Measurements from ENCODE around the gene HAGHL.
A peak's percentile ranks its signal among the peaks of the same experiment; 100 is the strongest.

The HAGHL gene

DNA sequence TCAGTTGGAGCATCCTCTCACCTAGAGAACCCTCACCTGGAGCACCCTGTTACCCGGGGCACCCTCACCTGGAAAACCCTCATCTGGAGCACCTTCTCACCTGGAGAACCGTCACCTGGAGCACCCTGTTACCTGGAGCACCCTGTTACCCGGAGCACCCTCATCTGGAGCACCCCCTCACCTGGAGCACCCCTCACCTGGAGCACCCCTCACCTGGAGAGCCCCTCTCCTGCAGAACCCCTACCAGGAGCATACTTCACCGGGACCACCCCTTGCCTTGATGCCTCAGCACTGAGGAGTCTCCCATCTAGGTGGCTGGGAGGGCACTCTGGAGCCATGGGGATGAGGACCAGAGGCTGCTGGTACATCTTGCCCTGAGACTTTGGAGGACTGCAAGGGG is 17.9 kb upstream of the HAGHL start:
- no peak for DNase-seq

DNA sequence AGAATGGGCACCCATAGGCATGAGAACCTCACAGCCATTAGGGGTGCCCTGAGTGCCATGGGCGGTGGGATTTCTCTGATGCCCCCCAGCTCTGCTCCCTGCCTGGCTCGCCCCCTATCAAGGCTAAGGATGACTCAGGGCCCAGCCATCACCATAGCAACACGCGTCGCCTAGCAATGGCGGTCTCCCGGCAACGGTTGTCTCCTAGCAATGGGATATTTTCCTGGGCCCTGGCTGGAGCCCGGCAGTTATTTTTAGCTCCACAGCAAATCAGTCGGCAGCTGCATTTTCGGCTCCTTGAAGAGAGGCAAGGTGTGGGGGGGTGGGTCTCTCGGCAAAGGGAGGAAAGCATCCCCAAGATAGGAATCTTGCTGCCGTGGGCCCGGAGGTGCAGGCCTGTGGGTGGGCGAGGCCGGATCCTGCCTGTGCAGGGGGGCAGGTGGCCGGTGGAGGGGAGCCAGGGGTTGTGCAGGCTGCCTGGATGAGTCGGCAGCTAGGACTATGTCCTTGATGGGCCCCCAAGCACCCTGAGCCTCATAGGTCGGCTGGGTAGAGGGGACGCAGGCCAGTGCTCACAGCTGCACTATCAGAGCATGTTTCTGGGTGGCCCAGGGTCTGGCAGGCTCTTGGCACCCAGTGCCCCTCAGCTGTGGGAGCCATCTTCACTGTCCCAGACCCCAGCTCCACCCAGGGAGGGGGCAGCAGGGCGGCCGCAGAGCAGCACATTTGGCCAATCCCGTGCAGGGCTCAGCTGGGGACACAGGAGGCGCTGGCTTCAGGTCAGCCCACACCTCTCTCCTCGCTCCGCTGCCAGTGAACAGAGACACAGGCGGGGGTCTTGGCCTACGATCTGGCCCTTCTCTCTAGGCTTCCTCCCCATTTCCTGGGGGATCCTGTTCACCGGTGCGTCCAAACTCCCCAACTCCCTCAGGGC is 17.1 kb upstream of the HAGHL start:
- DNase-seq: peak; percentile 85

GRCh38 chr16:710500-711075 is 16.3 kb upstream of the HAGHL start:
- DNase-seq: no peak

- DNase-seq: no peak
Observed at GRCh38 chr16:711084-711483, 15.8 kb upstream of the HAGHL start.

- no peak for DNase-seq
Observed at GRCh38 chr16:711548-712320, 15.2 kb upstream of the HAGHL start.

GRCh38 chr16:712740-713250 is 14.1 kb upstream of the HAGHL start:
- DNase-seq: peak; percentile 44

DNA sequence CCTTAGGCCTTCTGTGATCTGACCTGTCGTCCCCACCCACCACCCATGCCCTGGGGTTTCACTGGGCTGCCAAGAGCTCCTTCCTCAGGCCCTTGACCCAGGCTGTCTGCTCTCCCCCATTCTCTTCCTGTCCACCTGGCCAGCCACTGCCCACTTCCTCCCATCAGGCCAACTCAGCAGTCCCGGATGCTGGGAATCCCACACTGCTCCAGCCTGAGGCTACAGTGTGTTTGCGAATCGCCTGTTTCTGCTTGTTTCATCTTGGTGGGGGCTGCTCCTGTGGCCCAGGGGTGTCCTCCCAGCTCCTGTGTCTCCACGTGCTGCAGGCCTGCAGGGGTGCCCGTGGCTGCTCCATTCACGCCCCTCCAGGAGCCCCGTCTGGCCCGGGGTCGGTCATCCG is 12.8 kb upstream of the HAGHL start:
- DNase-seq: no peak

DNA sequence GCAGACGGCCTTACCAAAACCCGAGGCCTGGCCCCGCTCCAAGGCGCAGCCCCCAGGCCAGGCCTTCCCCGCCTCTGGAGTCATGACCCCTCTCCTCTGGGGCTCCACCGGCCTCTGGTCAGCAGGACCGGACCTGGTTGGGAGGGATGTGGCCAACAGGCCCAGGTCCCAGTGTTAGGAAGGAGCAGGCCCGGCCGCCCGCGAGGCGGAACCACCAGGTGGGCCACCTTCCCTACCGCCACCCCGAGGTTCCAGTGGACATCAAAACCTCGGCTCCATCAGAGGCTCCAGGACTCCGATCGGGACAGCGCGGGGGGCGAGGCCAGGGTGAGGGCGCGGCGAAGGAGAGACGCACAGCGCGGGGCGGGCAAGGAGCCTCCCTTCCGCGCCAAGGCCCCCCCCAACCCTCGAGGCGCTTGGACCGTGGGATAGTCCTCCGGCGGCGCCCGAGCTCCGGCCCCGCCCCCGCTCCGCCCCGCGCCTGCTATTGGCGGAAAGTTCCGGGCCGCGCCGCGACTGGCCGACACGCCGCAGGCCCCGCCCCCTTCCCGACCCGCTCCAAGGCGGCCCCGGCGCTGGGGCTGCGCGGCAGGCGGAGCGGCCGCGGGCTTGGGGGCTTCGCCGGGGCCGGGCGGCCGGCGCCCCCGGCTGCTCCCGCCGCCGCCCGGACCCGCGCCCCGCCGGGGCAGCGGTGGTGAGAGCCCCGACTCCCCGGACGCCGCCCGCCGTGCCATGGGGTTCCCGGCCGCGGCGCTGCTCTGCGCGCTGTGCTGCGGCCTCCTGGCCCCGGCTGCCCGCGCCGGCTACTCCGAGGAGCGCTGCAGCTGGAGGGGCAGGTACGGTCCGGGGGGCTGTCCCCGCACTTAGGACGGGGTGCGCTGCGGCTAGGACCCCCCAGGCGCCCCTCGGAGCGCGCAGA is 12.1 kb upstream of the HAGHL start, which contains the start of gene METRN:
TSS of gene METRN (plus strand) at position 561 of the 919 bp plus-strand sequence. CDS start at position 733, 172 bp downstream.
- DNase-seq: peak; percentile 30

- no peak for DNase-seq
Observed at GRCh38 chr16:715477-716199, 11.3 kb upstream of the HAGHL start.

- DNase-seq: no peak
Observed at GRCh38 chr16:716200-716568, 10.7 kb upstream of the HAGHL start.

DNA sequence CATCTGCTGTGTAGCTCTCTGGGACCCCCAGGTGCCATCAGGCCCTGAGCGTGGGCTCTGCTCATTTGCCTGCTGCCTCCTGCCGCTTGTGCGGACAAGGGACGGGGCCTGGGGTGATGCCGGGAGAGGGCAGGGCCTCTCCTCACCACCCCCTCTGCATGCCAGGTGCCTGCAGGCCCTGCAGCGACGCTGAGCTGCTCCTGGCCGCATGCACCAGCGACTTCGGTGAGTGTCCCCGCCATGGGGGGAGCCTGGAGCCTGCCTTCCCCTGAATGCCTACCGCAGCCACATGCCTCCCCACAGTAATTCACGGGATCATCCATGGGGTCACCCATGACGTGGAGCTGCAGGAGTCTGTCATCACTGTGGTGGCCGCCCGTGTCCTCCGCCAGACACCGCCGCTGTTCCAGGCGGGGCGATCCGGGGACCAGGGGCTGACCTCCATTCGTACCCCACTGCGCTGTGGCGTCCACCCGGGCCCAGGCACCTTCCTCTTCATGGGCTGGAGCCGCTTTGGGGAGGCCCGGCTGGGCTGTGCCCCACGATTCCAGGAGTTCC is 10.1 kb upstream of the HAGHL start:
- no peak for DNase-seq

GRCh38 chr16:717450-718245 is 9.3 kb upstream of the HAGHL start:
- DNase-seq: no peak

- DNase-seq: no peak
Observed at GRCh38 chr16:718389-718788, 8.5 kb upstream of the HAGHL start.

DNA sequence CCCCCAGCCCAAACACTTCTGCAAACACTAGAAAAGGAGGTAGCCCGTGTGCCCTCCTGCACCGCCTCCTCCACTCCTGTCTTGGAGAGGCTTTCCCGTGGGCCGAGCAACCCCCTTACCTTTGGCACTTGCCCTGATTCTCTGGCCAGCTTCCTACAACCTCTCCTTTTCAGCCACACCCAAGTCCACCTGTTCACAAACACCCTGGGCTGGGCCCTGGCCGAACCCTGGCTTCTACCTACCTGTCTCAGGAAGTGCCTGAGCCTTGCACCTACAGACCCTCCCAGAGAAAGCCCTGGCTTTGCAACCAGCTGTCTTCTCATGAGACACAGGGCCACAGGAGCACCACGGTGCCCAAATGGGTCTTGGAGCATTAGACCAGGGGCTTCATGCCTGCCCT is 8.0 kb upstream of the HAGHL start:
- DNase-seq: no peak

DNA sequence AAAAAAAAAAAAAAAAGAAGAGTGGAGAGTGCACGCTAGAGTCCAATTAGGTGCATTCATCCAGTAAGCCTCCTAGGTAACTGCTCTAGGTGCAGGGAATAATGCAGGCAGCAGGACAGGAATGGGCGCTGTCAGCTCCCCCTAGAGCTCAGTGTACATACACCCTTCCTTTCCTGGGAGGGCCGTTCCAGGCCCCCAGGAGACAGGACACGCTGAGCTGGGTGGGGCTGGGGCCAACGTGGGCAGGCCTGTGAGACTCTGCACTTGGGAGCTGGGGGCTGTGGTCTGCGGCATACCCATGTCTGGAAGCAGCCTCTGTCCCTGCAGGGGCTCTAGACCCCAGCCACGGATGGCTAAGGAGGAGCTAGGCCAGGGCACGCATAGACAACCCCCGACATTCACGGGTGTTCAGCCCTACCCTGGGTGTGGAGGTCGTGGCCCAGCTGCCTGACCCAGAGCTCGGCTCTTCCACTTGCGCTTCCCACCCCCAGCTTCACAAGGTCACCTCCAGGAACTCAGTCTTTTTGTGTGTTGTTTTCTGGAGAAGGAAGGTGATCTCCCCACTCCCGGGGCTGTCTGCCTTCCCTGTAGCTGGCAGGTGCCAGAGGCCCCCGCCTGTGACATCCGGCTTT is 7.0 kb upstream of the HAGHL start:
- no peak for DNase-seq

DNA sequence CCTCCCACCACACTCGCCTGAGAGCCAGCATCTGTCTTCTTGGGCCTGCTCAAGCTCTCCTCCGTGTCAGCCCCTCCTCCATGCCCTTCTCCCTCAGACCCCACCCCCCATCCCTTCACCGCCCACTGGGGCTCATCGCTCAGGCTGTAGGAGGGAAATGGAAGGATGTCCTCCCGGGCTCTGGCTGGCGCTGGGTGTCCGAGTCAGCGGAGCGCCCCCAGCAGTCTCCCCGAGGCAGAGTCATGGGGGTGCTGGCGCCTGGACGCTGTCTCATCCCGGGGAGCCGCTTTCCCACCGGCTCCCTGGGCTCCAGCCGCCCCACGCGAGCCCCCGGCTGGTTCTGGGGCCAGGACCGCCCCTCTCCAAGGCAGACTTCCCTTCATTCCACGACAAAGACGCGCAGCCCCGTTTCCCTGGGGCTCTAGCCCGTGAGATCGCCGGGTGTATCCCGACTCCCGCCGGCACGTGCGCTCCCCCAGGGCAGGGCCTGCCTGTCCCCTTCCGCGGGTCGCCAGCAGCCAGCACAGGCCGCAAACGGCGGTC is 6.4 kb upstream of the HAGHL start:
- peak; percentile 73 for DNase-seq

GRCh38 chr16:720990-721764 is 5.7 kb upstream of the HAGHL start, which contains the start of gene ANTKMT:
ANTKMT (plus strand) TSS chr16:721146; CDS start chr16:721275, 129 bp downstream.
- no peak for DNase-seq

DNA sequence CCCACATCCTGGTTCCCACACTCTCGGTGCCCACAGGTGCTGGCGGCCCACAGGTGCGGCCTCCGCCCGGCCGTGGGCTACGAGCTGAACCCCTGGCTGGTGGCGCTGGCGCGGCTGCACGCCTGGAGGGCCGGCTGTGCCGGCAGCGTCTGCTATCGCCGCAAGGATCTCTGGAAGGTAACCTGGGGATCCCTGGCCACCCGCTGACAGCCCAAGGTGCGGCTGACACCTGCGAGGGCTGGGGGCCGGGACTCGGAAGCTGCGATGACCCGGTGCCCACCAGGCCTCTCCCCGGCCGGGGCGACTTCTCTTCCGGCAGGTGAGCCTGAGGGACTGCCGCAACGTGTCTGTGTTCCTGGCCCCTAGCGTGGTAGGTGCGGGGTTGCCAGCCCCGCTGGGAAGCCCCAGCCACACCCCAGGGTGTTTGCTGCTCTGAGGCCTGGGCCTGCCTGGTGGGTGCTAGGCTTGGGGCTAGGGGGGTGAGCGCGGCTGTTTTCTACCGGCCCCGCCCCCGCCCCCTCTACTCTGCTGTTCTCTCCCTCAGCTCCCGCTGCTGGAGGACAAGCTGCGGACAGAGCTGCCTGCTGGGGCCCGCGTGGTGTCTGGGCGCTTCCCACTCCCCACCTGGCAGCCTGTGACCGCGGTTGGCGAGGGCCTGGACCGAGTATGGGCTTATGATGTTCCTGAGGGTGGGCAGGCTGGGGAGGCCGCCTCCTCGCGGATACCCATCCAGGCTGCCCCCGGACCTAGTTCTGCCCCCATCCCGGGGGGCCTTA is 5.0 kb upstream of the HAGHL start:
- no peak for DNase-seq
